SK-N-SH (cell line): ENCODE data around the gene RARA. TPM values are rescaled to one million over a fixed set of nuclear protein-coding genes. Genes with fewer than 3 reads are reported as not detected.

Experiments used
- CTCF ChIA-PET: fragments of 300-600, 350-600 bp; formaldehyde crosslinking; extraction: SDS; loops from one replicate; lab custom pipeline; 2021; lab: Yijun Ruan, JAX
- POLR2A ChIA-PET: fragments of 350-600 bp; sonication (Branson Sonifier 250); formaldehyde crosslinking; extraction: SDS; loops from one replicate; lab custom pipeline; 2020; ENCODE audit warnings: antibody characterized with exemption, inconsistent platforms; lab: Yijun Ruan, JAX
- DNase-seq: peaks from one replicate; pipeline ENCODE4 v3.0.0; 2012
- H2AFZ ChIP-seq: fragments of 200-600 bp; sonication (generic); 2 replicates; pipeline ENCODE4 v1.8.1; 2016; ENCODE audit warnings: antibody characterized with exemption, mild to moderate bottlenecking, low read depth
- H3F3A ChIP-seq: fragments of 200-600 bp; sonication (generic); replicated peaks from 2 replicates; pipeline ENCODE3; 2016; ENCODE audit warnings: antibody characterized with exemption, mild to moderate bottlenecking; ENCODE audit not compliant: insufficient read depth
- H3K27ac ChIP-seq, 2 experiments: fragments of 200-500 bp in 1 of 2; fragments of 200-600 bp in 1 of 2; sonication (Bioruptor generic) in 1 of 2; sonication (generic), shearing (Covaris generic) in 1 of 2; 2 replicates each; pipeline versions ENCODE4 v1.5.1 to v1.6.1; 2014 to 2016; ENCODE audit warnings: low read depth in 2 of 2, inconsistent platforms in 1 of 2, low read length in 1 of 2, mild to moderate bottlenecking in 1 of 2, mixed read lengths in 1 of 2
- H3K27me3 ChIP-seq: fragments of 200-600 bp; sonication (generic), shearing (Covaris generic); 2 replicates; pipeline ENCODE4 v1.6.1; 2016; ENCODE audit warnings: mixed run types; ENCODE audit not compliant: insufficient read depth
- H3K36me3 ChIP-seq, 2 experiments: fragments of 200-500 bp in 1 of 2; fragments of 200-600 bp in 1 of 2; sonication (Bioruptor generic) in 1 of 2; sonication (generic) in 1 of 2; replicated peaks in 1 of 2; 2 replicates each; pipeline versions ENCODE3 to v1.5.1; 2014 to 2016; ENCODE audit warnings: low read length in 1 of 2, mild to moderate bottlenecking in 1 of 2; ENCODE audit not compliant: insufficient read depth in 2 of 2, control insufficient read depth in 1 of 2
- H3K4me1 ChIP-seq, 2 experiments: fragments of 200-500 bp in 1 of 2; fragments of 200-600 bp in 1 of 2; sonication (Bioruptor generic) in 1 of 2; sonication (generic), shearing (Covaris generic) in 1 of 2; 2 replicates each; pipeline versions ENCODE4 v1.5.1 to v1.6.1; 2014 to 2016; ENCODE audit warnings: low read depth in 1 of 2, low read length in 1 of 2, mixed run types in 1 of 2; ENCODE audit not compliant: insufficient read depth in 2 of 2, control insufficient read depth in 1 of 2
- H3K4me2 ChIP-seq: fragments of 200-600 bp; sonication (generic), shearing (Covaris generic); 2 replicates; pipeline ENCODE4 v1.6.1; 2017; ENCODE audit warnings: mixed run types
- H3K4me3 ChIP-seq, 2 experiments: fragments of 200-500 bp in 1 of 2; fragments of 200-600 bp in 1 of 2; sonication (Bioruptor generic) in 1 of 2; sonication (generic), shearing (Covaris generic) in 1 of 2; 2 replicates each; pipeline versions ENCODE4 v1.5.1 to v1.8.1; 2014 to 2016; ENCODE audit warnings: low read depth in 2 of 2, inconsistent platforms in 1 of 2, low read length in 1 of 2, mild to moderate bottlenecking in 1 of 2, mixed read lengths in 1 of 2, moderate library complexity in 1 of 2
- H3K79me2 ChIP-seq: fragments of 200-600 bp; sonication (generic); 2 replicates; pipeline ENCODE4 v1.8.1; 2017; ENCODE audit warnings: mild to moderate bottlenecking; ENCODE audit not compliant: insufficient read depth
- H3K9ac ChIP-seq: fragments of 200-600 bp; sonication (generic); 2 replicates; pipeline ENCODE4 v1.6.1; 2017; ENCODE audit warnings: mixed run types
- H3K9me2 ChIP-seq: fragments of 200-600 bp; sonication (generic); 2 replicates; pipeline ENCODE4 v1.6.1; 2017; ENCODE audit warnings: mixed run types
- H3K9me3 ChIP-seq: fragments of 200-600 bp; sonication (generic); 2 replicates; pipeline ENCODE4 v1.6.1; 2017; ENCODE audit warnings: mixed run types, mild to moderate bottlenecking, moderate library complexity
- H4K20me1 ChIP-seq: fragments of 200-600 bp; sonication (generic); 2 replicates; pipeline ENCODE4 v1.6.1; 2017; ENCODE audit warnings: mild to moderate bottlenecking, mixed run types; ENCODE audit not compliant: insufficient read depth
- EP300 ChIP-seq, 2 experiments: IDR thresholded peaks; 2 replicates each; pipeline versions ENCODE4 v1.4.0 to v1.6.1; 2012; ENCODE audit warnings: borderline replicate concordance in 1 of 2, low read depth in 1 of 2, low read length in 1 of 2
- EZH2phosphoT487 ChIP-seq: fragments of 200-600 bp; sonication (generic); IDR thresholded peaks from 2 replicates; pipeline ENCODE4 v1.6.1; 2017; ENCODE audit warnings: low read depth, mixed run types, mild to moderate bottlenecking, antibody characterized with exemption, moderate library complexity, borderline replicate concordance
- FOSL2 ChIP-seq: IDR thresholded peaks from 2 replicates; pipeline ENCODE4 v1.4.0; 2012; ENCODE audit warnings: low read depth, mild to moderate bottlenecking, moderate library complexity, borderline replicate concordance
- FOXM1 ChIP-seq: IDR thresholded peaks from 2 replicates; pipeline ENCODE4 v1.4.0; 2012; ENCODE audit warnings: low read depth, mild to moderate bottlenecking
- GATA2 ChIP-seq: sonication (generic); formaldehyde crosslinking; IDR thresholded peaks from 2 replicates; pipeline ENCODE4 v1.5.0; 2020; ENCODE audit warnings: mild to moderate bottlenecking, missing genetic modification reagents
- JUND ChIP-seq: IDR thresholded peaks from 2 replicates; pipeline ENCODE4 v1.4.0; 2012
- MEF2A ChIP-seq: IDR thresholded peaks from 2 replicates; pipeline ENCODE4 v1.4.0; 2012; ENCODE audit warnings: low read depth, borderline replicate concordance
- NFIC ChIP-seq: IDR thresholded peaks from 2 replicates; pipeline ENCODE4 v1.4.0; 2012; ENCODE audit warnings: borderline replicate concordance
- NRF1 ChIP-seq: IDR thresholded peaks from 2 replicates; pipeline ENCODE4 v1.6.1; 2012; ENCODE audit warnings: low read depth, mild to moderate bottlenecking, low read length
- POLR2AphosphoS5 ChIP-seq: IDR thresholded peaks from 2 replicates; pipeline ENCODE4 v1.6.1; 2012; ENCODE audit warnings: low read depth, low read length
- RAD21 ChIP-seq: IDR thresholded peaks from 2 replicates; pipeline ENCODE4 v1.6.1; 2012; ENCODE audit warnings: mild to moderate bottlenecking, low read length
- RCOR1 ChIP-seq: fragments of 150-350 bp; IDR thresholded peaks from 2 replicates; pipeline ENCODE4 v1.6.1; 2017; ENCODE audit warnings: antibody characterized with exemption, low read length
- SIN3A ChIP-seq: IDR thresholded peaks from 2 replicates; pipeline ENCODE4 v1.6.1; 2012; ENCODE audit warnings: low read depth, mild to moderate bottlenecking, low read length, moderate library complexity, borderline replicate concordance
- SMC3 ChIP-seq: IDR thresholded peaks from 2 replicates; pipeline ENCODE4 v1.6.1; 2012; ENCODE audit warnings: low read depth, low read length, improper control_type of control experiment
- TAF1 ChIP-seq: IDR thresholded peaks from 2 replicates; pipeline ENCODE4 v1.6.1; 2012; ENCODE audit warnings: low read depth, mild to moderate bottlenecking, low read length, moderate library complexity, borderline replicate concordance
- TCF12 ChIP-seq: IDR thresholded peaks from 2 replicates; pipeline ENCODE4 v1.4.0; 2012
- TEAD4 ChIP-seq: IDR thresholded peaks from 2 replicates; pipeline ENCODE4 v1.4.0; 2012; ENCODE audit warnings: mild to moderate bottlenecking, borderline replicate concordance; ENCODE audit not compliant: insufficient read depth
- USF2 ChIP-seq: fragments of 150-350 bp; IDR thresholded peaks from 2 replicates; pipeline ENCODE4 v1.6.1; 2017; ENCODE audit warnings: antibody characterized with exemption, low read length, low read depth, borderline replicate concordance
- YY1 ChIP-seq: IDR thresholded peaks from 2 replicates; pipeline ENCODE4 v1.4.0; 2012; ENCODE audit warnings: low read depth, mild to moderate bottlenecking
- WGBS: methylation state at CpG from one replicate; pipeline ENCODE4 v1.1.6; 2017; ENCODE audit warnings: low lambda C conversion rate; 5-methylcytosine and 5-hydroxymethylcytosine counted together
- polyA plus RNA-seq, 3 experiments: library from polyadenylated mRNA; depleted of rRNA; stranded (reverse); fragments of >200 nt; gene quantifications; 2 replicates each; pipeline ENCODE4 v1.2.3, GENCODE V29; 2012
- TF ChIP-seq, protein P1 (sequence below): IDR thresholded peaks from 2 replicates; pipeline ENCODE4; 2012

Gene RARA
- polyA plus RNA-seq, 1 of the 3 experiments (the other 2 are of a cell fraction): 13.3 TPM

GRCh38 chr17:40281663-40282062 lies 27.3 kb upstream of the RARA start:
- Histone ChIP-seq H3K4me3 (no peak overlapping the region), H2AFZ (no peak overlapping the region), H4K20me1 (no peaks in the 10 kb centered on the region), H3K36me3 (peaks cover 32 to 39% of the 10 kb centered on the region in 2 experiments), H3K9ac (no peak overlapping the region), H3K4me1 (peaks cover 0 to 11% of the 10 kb centered on the region in 2 experiments; a peak in 1 of 4 replicates), H3K9me3 (no peaks in the 10 kb centered on the region), H3K9me2 (no peaks in the 10 kb centered on the region), H3K79me2 (no peaks in the 10 kb centered on the region), H3K27ac (no peak overlapping the region), H3K27me3 (no peaks in the 10 kb centered on the region), H3F3A (peaks cover 36% of the 10 kb centered on the region), H3K4me2 (no peak overlapping the region)
- POLR2A ChIA-PET: no interaction called here
- no peak for DNase-seq
- WGBS: 63% methylated on average over 2 of the region's 2 CpGs
- CTCF ChIA-PET: no interaction called here
- TF ChIP-seq SIN3A: no peak
- no peak for TF ChIP-seq EZH2phosphoT487
- TF ChIP-seq EP300 (IDR thresholded peaks at IDR 0.05; ENCODE audit: borderline replicate concordance in 1 of 2, low read depth in 1 of 2, low read length in 1 of 2): no peak

DNA sequence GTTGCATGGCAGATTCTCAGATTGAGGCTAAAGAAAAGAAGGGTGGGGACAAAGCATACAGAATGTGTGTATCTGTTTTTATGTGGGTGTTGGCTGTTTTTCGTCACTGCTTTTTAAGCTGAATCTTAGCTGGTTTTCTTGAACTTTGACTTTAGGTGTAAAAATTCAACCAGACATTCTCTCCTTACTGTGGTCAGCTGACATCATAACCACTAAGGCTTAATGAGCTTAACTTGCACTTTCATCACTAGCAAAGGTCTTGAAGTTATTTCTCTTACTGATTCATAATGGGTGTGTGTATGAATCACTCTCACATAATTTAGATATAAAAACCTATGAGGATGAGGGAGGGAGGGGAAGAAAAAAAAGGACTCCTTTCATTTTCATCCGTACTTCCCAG lies 25.3 kb upstream of the RARA start:
- WGBS: 18% methylated on average over 2 of the region's 2 CpGs
- no peaks in the 10 kb centered on the region for H3K27me3 ChIP-seq
- H3K4me1 ChIP-seq: peaks cover 5 to 11% of the 10 kb centered on the region in 2 experiments; a peak in 3 of 4 replicates
- DNase-seq: no peak
- peaks cover 22 to 27% of the 10 kb centered on the region in 2 experiments for H3K36me3 ChIP-seq
- H3F3A ChIP-seq: peaks cover 38% of the 10 kb centered on the region
- no peak overlapping the region for H2AFZ ChIP-seq
- TF ChIP-seq FOXM1 (no peak), TEAD4 (no peak), YY1 (no peak), USF2 (no peak), TCF12 (peak; percentile 67), NRF1 (no peak), SMC3 (no peak), GATA2 (CRISPR knock-in tag) (no peak), FOSL2 (peak; percentile 80), MEF2A (no peak; the same call in 1 of the 2 replicates), JUND (peak; percentile 60), POLR2AphosphoS5 (peak; percentile 52; the same call in 1 of the 2 replicates), NFIC (no peak), RAD21 (no peak), RCOR1 (no peak), TAF1 (no peak)
- TF ChIP-seq, protein P1, sequence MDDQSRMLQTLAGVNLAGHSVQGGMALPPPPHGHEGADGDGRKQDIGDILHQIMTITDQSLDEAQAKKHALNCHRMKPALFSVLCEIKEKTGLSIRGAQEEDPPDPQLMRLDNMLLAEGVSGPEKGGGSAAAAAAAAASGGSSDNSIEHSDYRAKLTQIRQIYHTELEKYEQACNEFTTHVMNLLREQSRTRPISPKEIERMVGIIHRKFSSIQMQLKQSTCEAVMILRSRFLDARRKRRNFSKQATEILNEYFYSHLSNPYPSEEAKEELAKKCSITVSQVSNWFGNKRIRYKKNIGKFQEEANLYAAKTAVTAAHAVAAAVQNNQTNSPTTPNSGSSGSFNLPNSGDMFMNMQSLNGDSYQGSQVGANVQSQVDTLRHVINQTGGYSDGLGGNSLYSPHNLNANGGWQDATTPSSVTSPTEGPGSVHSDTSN: peak; percentile 59
- TF ChIP-seq, all 33 proteins: peak for 5
- ChIA-PET POLR2A (no interaction called here), CTCF (interaction anchor here (0.6 to 2.3 kb wide), 5 partner anchors 9 to 835 kb away, joined by 3 to 9 read pairs (median 5); no protein-coding TSS in a partner anchor)
- Histone ChIP-seq H4K20me1 (no peaks in the 10 kb centered on the region), H3K27ac (peak overlapping the region; percentile 4 to 78; a peak in 3 of 4 replicates), H3K4me3 (peak overlapping the region; percentile 13 to 29; a peak in 2 of 4 replicates), H3K4me2 (peak overlapping the region; percentile 63), H3K9ac (peak overlapping the region; percentile 38; the same call in 1 of the 2 replicates), H3K9me2 (no peaks in the 10 kb centered on the region), H3K9me3 (no peaks in the 10 kb centered on the region), H3K79me2 (peaks cover 2% of the 10 kb centered on the region)
